ENCODE measurements around the gene TRAF4. TPM values are rescaled to one million over a fixed set of nuclear protein-coding genes. Genes with fewer than 3 reads are reported as not detected.
"Not testable (repeated sequence)": the region's sequence is repeated elsewhere in the genome, so short reads cannot be mapped to it uniquely, and the experiment has no call there.

The TRAF4 gene
- total and polyA plus RNA-seq, 9 donors = 24.2 to 91.2 (median 62.7) TPM

GRCh38 chr17:28763137-28763799 lies 19.5 kb downstream of the TRAF4 start:
- Histone ChIP-seq H3K36me3 (ENCODE audit: control insufficient read depth, insufficient read depth, low read length) (peaks cover 41% of the 10 kb centered on the region), H3K4me3 (ENCODE audit: low read length) (no peak overlapping the region), H3K27ac (ENCODE audit: low read length) (no peak overlapping the region), H3K27me3 (ENCODE audit: control insufficient read depth, insufficient read depth, low read length) (no peaks in the 10 kb centered on the region), H3K9me3 (replicated peaks; ENCODE audit: control insufficient read depth, low read depth, low read length) (no peaks in the 10 kb centered on the region), H3K4me1 (ENCODE audit: control insufficient read depth, insufficient read depth, low read length) (no peaks in the 10 kb centered on the region)
- WGBS (ENCODE audit: insufficient coverage) = no CpG with 5 or more reads among the region's 1 CpG
- no peak for DNase-seq

GRCh38 chr17:28763804-28764266 lies 20.0 kb downstream of the TRAF4 start:
- Histone ChIP-seq H3K9me3 (replicated peaks; ENCODE audit: control insufficient read depth, low read depth, low read length) (no peaks in the 10 kb centered on the region), H3K36me3 (ENCODE audit: control insufficient read depth, insufficient read depth, low read length) (peaks cover 35% of the 10 kb centered on the region), H3K27me3 (ENCODE audit: control insufficient read depth, insufficient read depth, low read length) (no peaks in the 10 kb centered on the region), H3K4me3 (ENCODE audit: low read length) (no peak overlapping the region), H3K27ac (ENCODE audit: low read length) (no peak overlapping the region), H3K4me1 (ENCODE audit: control insufficient read depth, insufficient read depth, low read length) (no peaks in the 10 kb centered on the region)
- peak; percentile 84 for DNase-seq
- 56% methylated on average over 2 of the region's 5 CpGs for WGBS (ENCODE audit: insufficient coverage)

GRCh38 chr17:28765038-28765437 lies 21.2 kb downstream of the TRAF4 start:
- no peak for DNase-seq
- no peaks in the 10 kb centered on the region for H3K9me3 ChIP-seq (replicated peaks; ENCODE audit: control insufficient read depth, low read depth, low read length)
- no peak overlapping the region for H3K4me3 ChIP-seq (ENCODE audit: low read length)
- H3K36me3 ChIP-seq (ENCODE audit: control insufficient read depth, insufficient read depth, low read length) = peaks cover 25% of the 10 kb centered on the region
- no peaks in the 10 kb centered on the region for H3K4me1 ChIP-seq (ENCODE audit: control insufficient read depth, insufficient read depth, low read length)
- H3K27ac ChIP-seq (ENCODE audit: low read length) = no peak overlapping the region
- no peaks in the 10 kb centered on the region for H3K27me3 ChIP-seq (ENCODE audit: control insufficient read depth, insufficient read depth, low read length)
- 61% methylated on average over 4 of the region's 4 CpGs for WGBS (ENCODE audit: insufficient coverage)

- WGBS (ENCODE audit: insufficient coverage) = no CpG with 5 or more reads among the region's 6 CpGs
These were observed 29.9 kb downstream of the TRAF4 start for GRCh38 chr17:28773736-28774135.

GRCh38 chr17:28774206-28774605 lies 30.4 kb downstream of the TRAF4 start:
- 51% methylated on average over 3 of the region's 3 CpGs for WGBS (ENCODE audit: insufficient coverage)

More at GRCh38 chr17:28773736-28774135, 29.9 kb downstream of the TRAF4 start:
- H3K4me1 ChIP-seq (ENCODE audit: control insufficient read depth, insufficient read depth, low read length) = no peaks in the 10 kb centered on the region
- no peak overlapping the region for H3K27ac ChIP-seq (ENCODE audit: low read length)
- no peak for DNase-seq
- H3K9me3 ChIP-seq (replicated peaks; ENCODE audit: control insufficient read depth, low read depth, low read length) = no peaks in the 10 kb centered on the region
- H3K4me3 ChIP-seq (ENCODE audit: low read length) = no peak overlapping the region
- no peaks in the 10 kb centered on the region for H3K36me3 ChIP-seq (ENCODE audit: control insufficient read depth, insufficient read depth, low read length)
- no peaks in the 10 kb centered on the region for H3K27me3 ChIP-seq (ENCODE audit: control insufficient read depth, insufficient read depth, low read length)

GRCh38 chr17:28777178-28777577 lies 33.4 kb downstream of the TRAF4 start:
- H3K36me3 ChIP-seq (ENCODE audit: control insufficient read depth, insufficient read depth, low read length) = no peaks in the 10 kb centered on the region
- DNase-seq = no peak
- WGBS (ENCODE audit: insufficient coverage) = no CpG with 5 or more reads among the region's 1 CpG
- H3K27ac ChIP-seq (ENCODE audit: low read length) = no peak overlapping the region
- H3K27me3 ChIP-seq (ENCODE audit: control insufficient read depth, insufficient read depth, low read length) = no peaks in the 10 kb centered on the region
- H3K4me3 ChIP-seq (ENCODE audit: low read length) = no peak overlapping the region
- H3K9me3 ChIP-seq (replicated peaks; ENCODE audit: control insufficient read depth, low read depth, low read length) = no peaks in the 10 kb centered on the region
- H3K4me1 ChIP-seq (ENCODE audit: control insufficient read depth, insufficient read depth, low read length) = no peaks in the 10 kb centered on the region

More at GRCh38 chr17:28774206-28774605, 30.4 kb downstream of the TRAF4 start:
- Histone ChIP-seq H3K36me3 (ENCODE audit: control insufficient read depth, insufficient read depth, low read length) (no peaks in the 10 kb centered on the region), H3K4me1 (ENCODE audit: control insufficient read depth, insufficient read depth, low read length) (no peaks in the 10 kb centered on the region), H3K9me3 (replicated peaks; ENCODE audit: control insufficient read depth, low read depth, low read length) (no peaks in the 10 kb centered on the region), H3K4me3 (ENCODE audit: low read length) (no peak overlapping the region), H3K27me3 (ENCODE audit: control insufficient read depth, insufficient read depth, low read length) (no peaks in the 10 kb centered on the region), H3K27ac (ENCODE audit: low read length) (no peak overlapping the region)
- DNase-seq = no peak

GRCh38 chr17:28779601-28780000 lies 35.8 kb downstream of the TRAF4 start:
- H3K9me3 ChIP-seq (replicated peaks; ENCODE audit: control insufficient read depth, low read depth, low read length); DNase-seq; H3K4me1 ChIP-seq (ENCODE audit: control insufficient read depth, insufficient read depth, low read length); H3K27ac ChIP-seq (ENCODE audit: low read length); H3K36me3 ChIP-seq (ENCODE audit: control insufficient read depth, insufficient read depth, low read length); H3K27me3 ChIP-seq (ENCODE audit: control insufficient read depth, insufficient read depth, low read length); H3K4me3 ChIP-seq (ENCODE audit: low read length): not testable (repeated sequence)
- WGBS (ENCODE audit: insufficient coverage) = 94% methylated on average over 5 of the region's 13 CpGs

- Histone ChIP-seq H3K36me3 (ENCODE audit: control insufficient read depth, insufficient read depth, low read length) (peaks cover 3% of the 10 kb centered on the region), H3K4me1 (ENCODE audit: control insufficient read depth, insufficient read depth, low read length) (no peaks in the 10 kb centered on the region), H3K9me3 (replicated peaks; ENCODE audit: control insufficient read depth, low read depth, low read length) (no peaks in the 10 kb centered on the region), H3K27me3 (ENCODE audit: control insufficient read depth, insufficient read depth, low read length) (no peaks in the 10 kb centered on the region), H3K4me3 (ENCODE audit: low read length) (no peak overlapping the region), H3K27ac (ENCODE audit: low read length) (no peak overlapping the region)
- no peak for DNase-seq
- no CpG with 5 or more reads among the region's 3 CpGs for WGBS (ENCODE audit: insufficient coverage)
These were observed 39.4 kb downstream of the TRAF4 start for GRCh38 chr17:28783161-28783560.

GRCh38 chr17:28788100-28788499 lies 44.3 kb downstream of the TRAF4 start:
- H3K9me3 ChIP-seq (replicated peaks; ENCODE audit: control insufficient read depth, low read depth, low read length) = no peaks in the 10 kb centered on the region
- no peak overlapping the region for H3K4me3 ChIP-seq (ENCODE audit: low read length)
- WGBS (ENCODE audit: insufficient coverage) = 100% methylated on average over 3 of the region's 4 CpGs
- H3K27me3 ChIP-seq (ENCODE audit: control insufficient read depth, insufficient read depth, low read length) = no peaks in the 10 kb centered on the region
- no peaks in the 10 kb centered on the region for H3K4me1 ChIP-seq (ENCODE audit: control insufficient read depth, insufficient read depth, low read length)
- peaks cover 3% of the 10 kb centered on the region for H3K36me3 ChIP-seq (ENCODE audit: control insufficient read depth, insufficient read depth, low read length)
- no peak for DNase-seq
- no peak overlapping the region for H3K27ac ChIP-seq (ENCODE audit: low read length)

GRCh38 chr17:28792877-28793661 lies 49.3 kb downstream of the TRAF4 start:
- DNase-seq = no peak
- Histone ChIP-seq H3K27me3 (ENCODE audit: control insufficient read depth, insufficient read depth, low read length) (no peaks in the 10 kb centered on the region), H3K4me3 (ENCODE audit: low read length) (no peak overlapping the region), H3K9me3 (replicated peaks; ENCODE audit: control insufficient read depth, low read depth, low read length) (no peaks in the 10 kb centered on the region), H3K4me1 (ENCODE audit: control insufficient read depth, insufficient read depth, low read length) (no peaks in the 10 kb centered on the region), H3K36me3 (ENCODE audit: control insufficient read depth, insufficient read depth, low read length) (peaks cover 3% of the 10 kb centered on the region), H3K27ac (ENCODE audit: low read length) (no peak overlapping the region)
- no CpG with 5 or more reads among the region's 2 CpGs for WGBS (ENCODE audit: insufficient coverage)

Measured in muscle of leg (tissue), 11 donors.